ENCODE measurements around the gene TBX5. TPM values are rescaled to one million over a fixed set of nuclear protein-coding genes. Genes with fewer than 3 reads are reported as not detected.
A peak's percentile ranks its signal among the peaks of the same experiment; 100 is the strongest.

The TBX5 gene
- polyA plus RNA-seq, 3 donors = not detected

DNA sequence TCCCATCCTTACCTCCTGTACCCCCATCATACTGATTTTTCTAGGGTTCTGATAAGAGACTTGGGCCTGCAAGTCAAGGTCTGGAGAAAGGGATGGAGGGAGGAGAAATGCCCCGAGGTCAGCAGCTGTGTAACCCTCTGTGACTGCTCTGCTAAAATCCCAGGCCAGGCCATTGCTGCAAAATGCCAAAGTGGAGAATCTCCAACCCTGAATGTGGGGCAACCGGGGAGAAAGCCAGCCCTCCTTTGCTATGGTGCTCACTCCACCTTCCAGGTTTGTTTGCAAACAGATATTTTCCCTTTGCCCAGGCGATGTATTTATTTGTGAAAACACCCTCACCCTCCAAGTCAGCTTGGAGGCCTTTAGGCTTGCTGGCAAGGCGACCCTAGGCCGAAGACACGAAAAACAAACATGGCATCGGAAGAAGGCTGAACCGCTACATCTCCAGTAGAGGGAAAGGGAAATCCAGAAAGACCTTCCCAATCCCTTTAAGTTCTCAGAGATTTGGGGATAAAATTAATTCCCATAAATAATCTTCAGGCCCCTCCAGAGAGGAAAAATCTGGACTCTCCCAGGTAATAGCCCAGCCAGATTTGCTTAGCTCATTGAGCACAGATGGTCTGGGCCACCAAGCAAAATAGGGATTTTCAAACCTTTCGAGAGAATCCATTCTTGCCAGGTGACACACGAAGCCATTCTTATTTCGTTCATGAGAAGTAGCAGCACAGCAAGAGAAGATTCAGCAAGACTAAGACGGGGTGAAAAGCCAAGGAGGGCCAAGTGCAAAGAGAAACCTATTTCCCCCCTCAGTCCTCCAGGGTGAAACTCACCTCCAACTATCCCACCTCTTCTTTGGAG, 1.3 kb upstream of the TBX5 start:
- peaks cover 0 to 77% of the 10 kb centered on the region in 2 donors for H3K9me3 ChIP-seq (replicated peaks in 1 of 2; ENCODE audit: control insufficient read depth in 1 of 2, insufficient read depth in 1 of 2, low read length in 2 of 2)
- Mint-ChIP-seq H3K27me3 (ENCODE audit: low read depth in 3 of 3) (peaks cover 99 to 100% (median 99%) of the 10 kb centered on the region in 3 donors), H3K4me3 (peak overlapping the region in 1 of 2 donors; percentile 74), H3K9me3 (peaks cover 0 to 47% (median 29%) of the 10 kb centered on the region in 7 donors), H3K36me3 (peaks cover 3 to 7% of the 10 kb centered on the region in 2 donors), H3K4me1 (peaks cover 8% of the 10 kb centered on the region), H3K27ac (no peak overlapping the region)
- no peak for DNase-seq
- no peaks in the 10 kb centered on the region for H3K79me2 ChIP-seq (ENCODE audit: insufficient read depth, low read length)
- TF ChIP-seq, protein P1, sequence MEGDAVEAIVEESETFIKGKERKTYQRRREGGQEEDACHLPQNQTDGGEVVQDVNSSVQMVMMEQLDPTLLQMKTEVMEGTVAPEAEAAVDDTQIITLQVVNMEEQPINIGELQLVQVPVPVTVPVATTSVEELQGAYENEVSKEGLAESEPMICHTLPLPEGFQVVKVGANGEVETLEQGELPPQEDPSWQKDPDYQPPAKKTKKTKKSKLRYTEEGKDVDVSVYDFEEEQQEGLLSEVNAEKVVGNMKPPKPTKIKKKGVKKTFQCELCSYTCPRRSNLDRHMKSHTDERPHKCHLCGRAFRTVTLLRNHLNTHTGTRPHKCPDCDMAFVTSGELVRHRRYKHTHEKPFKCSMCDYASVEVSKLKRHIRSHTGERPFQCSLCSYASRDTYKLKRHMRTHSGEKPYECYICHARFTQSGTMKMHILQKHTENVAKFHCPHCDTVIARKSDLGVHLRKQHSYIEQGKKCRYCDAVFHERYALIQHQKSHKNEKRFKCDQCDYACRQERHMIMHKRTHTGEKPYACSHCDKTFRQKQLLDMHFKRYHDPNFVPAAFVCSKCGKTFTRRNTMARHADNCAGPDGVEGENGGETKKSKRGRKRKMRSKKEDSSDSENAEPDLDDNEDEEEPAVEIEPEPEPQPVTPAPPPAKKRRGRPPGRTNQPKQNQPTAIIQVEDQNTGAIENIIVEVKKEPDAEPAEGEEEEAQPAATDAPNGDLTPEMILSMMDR (IDR thresholded peaks at IDR 0.05) = no peak
- intact Hi-C loops (cut with micrococcal nuclease) = no loop called here
- H3K27ac ChIP-seq (ENCODE audit: low read depth in 1 of 2, low read length in 2 of 2) = no peak overlapping the region
- H3K4me2 ChIP-seq (replicated peaks; ENCODE audit: extremely low read depth, low read length, poor library complexity, severe bottlenecking) = no peak overlapping the region
- H3K27me3 ChIP-seq (ENCODE audit: control insufficient read depth in 2 of 2, insufficient read depth in 2 of 2, low read length in 2 of 2) = peaks cover 90 to 100% of the 10 kb centered on the region in 2 donors
- H3K36me3 ChIP-seq (replicated peaks in 1 of 2; ENCODE audit: control insufficient read depth in 1 of 2, insufficient read depth in 2 of 2, low read length in 2 of 2) = no peaks in the 10 kb centered on the region
- no peaks in the 10 kb centered on the region for H3K4me1 ChIP-seq (ENCODE audit: control insufficient read depth in 1 of 2, insufficient read depth in 2 of 2, low read length in 2 of 2)
- no peak overlapping the region for H2AFZ ChIP-seq (ENCODE audit: insufficient read depth, low read depth, low read length, poor library complexity, severe bottlenecking)
- H3K9ac ChIP-seq (ENCODE audit: insufficient read depth, low read length, poor library complexity, severe bottlenecking) = no peak overlapping the region
- H4K20me1 ChIP-seq (ENCODE audit: insufficient read depth, low read length) = no peaks in the 10 kb centered on the region
- H3K4me3 ChIP-seq (replicated peaks in 1 of 3; ENCODE audit: low read depth in 2 of 3, low read length in 3 of 3) = no peak overlapping the region
- 9% methylated on average over 6 of the region's 12 CpGs for WGBS (ENCODE audit: insufficient coverage)

DNA sequence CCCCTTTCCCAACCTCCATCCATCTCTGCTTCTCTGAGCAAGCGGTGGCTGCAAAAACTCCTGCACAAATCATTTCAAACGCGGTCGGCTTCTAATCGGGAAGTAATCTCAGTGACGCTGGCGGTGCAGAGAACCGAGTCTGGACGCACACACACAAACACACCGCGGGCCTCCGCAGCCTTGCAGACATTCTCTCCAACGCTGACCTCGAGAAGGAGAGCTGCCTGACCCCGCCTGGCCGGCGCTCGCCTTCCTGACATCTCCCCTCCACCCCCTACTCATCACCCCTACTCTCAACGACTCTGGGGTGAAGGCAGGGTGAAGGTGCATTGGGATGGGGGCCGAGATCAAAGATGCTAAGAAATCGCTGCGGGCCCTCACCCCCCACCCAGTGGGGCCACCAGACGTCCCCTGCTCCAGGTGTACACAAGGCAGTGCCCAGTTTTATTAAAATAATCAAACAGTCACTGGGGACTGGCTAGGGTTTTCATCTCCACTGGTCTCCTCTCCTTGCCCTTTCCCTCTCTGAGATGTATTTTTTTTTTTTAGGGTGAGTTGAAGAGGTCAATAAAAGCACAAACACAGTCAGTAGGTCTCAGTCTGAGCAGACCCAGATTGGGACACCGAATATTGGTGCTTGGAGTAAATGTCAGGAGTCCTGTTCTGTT, 506 bp upstream of the TBX5 start:
- peak overlapping the region in 1 of 2 donors; percentile 74 for H3K4me3 Mint-ChIP-seq

More for the DNA sequence above, 506 bp upstream of the TBX5 start:
- no peak overlapping the region for H3K27ac ChIP-seq (ENCODE audit: low read depth in 1 of 2, low read length in 2 of 2)
- WGBS (ENCODE audit: insufficient coverage) = 2% methylated on average over 10 of the region's 24 CpGs
- Mint-ChIP-seq H3K27me3 (ENCODE audit: low read depth in 3 of 3) (peaks cover 98 to 100% (median 99%) of the 10 kb centered on the region in 3 donors), H3K27ac (no peak overlapping the region), H3K4me1 (peaks cover 8% of the 10 kb centered on the region), H3K9me3 (peaks cover 0 to 43% (median 26%) of the 10 kb centered on the region in 7 donors), H3K36me3 (peaks cover 3 to 7% of the 10 kb centered on the region in 2 donors)
- intact Hi-C loops (cut with micrococcal nuclease) = no loop called here
- no peaks in the 10 kb centered on the region for H3K4me1 ChIP-seq (ENCODE audit: control insufficient read depth in 1 of 2, insufficient read depth in 2 of 2, low read length in 2 of 2)
- no peak overlapping the region for H3K4me2 ChIP-seq (replicated peaks; ENCODE audit: extremely low read depth, low read length, poor library complexity, severe bottlenecking)
- TF ChIP-seq, protein P1 (IDR thresholded peaks at IDR 0.05) = no peak
- peaks cover 90 to 100% of the 10 kb centered on the region in 2 donors for H3K27me3 ChIP-seq (ENCODE audit: control insufficient read depth in 2 of 2, insufficient read depth in 2 of 2, low read length in 2 of 2)
- no peak for DNase-seq
- H4K20me1 ChIP-seq (ENCODE audit: insufficient read depth, low read length) = no peaks in the 10 kb centered on the region
- no peaks in the 10 kb centered on the region for H3K36me3 ChIP-seq (replicated peaks in 1 of 2; ENCODE audit: control insufficient read depth in 1 of 2, insufficient read depth in 2 of 2, low read length in 2 of 2)
- peaks cover 0 to 75% of the 10 kb centered on the region in 2 donors for H3K9me3 ChIP-seq (replicated peaks in 1 of 2; ENCODE audit: control insufficient read depth in 1 of 2, insufficient read depth in 1 of 2, low read length in 2 of 2)
- no peak overlapping the region for H2AFZ ChIP-seq (ENCODE audit: insufficient read depth, low read depth, low read length, poor library complexity, severe bottlenecking)
- H3K4me3 ChIP-seq (replicated peaks in 1 of 3; ENCODE audit: low read depth in 2 of 3, low read length in 3 of 3) = no peak overlapping the region
- no peak overlapping the region for H3K9ac ChIP-seq (ENCODE audit: insufficient read depth, low read length, poor library complexity, severe bottlenecking)
- no peaks in the 10 kb centered on the region for H3K79me2 ChIP-seq (ENCODE audit: insufficient read depth, low read length)
